Psoas muscle (tissue), 8 donors: ENCODE measurements around the gene AKT1. TPM values are rescaled to one million over a fixed set of nuclear protein-coding genes. Genes with fewer than 3 reads are reported as not detected.

Experiments
- ATAC-seq, 4 donors: fragments of 200-7000 bp; cut with Tn5 transposase; one replicate each; pipeline ENCODE4 v1.9.1; 2020; ENCODE audit warnings: moderate library complexity in 3 of 4, mild to moderate bottlenecking in 2 of 4
- DNase-seq, 2 donors: peaks; one replicate each; pipeline ENCODE4 v3.0.0-alpha.2; 2020
- H3K27ac ChIP-seq: fragments of 200-600 bp; one replicate; pipeline ENCODE4 v1.8.0; 2022
- H3K27me3 ChIP-seq, 3 donors: fragments of 200-600 bp in 1 of 3; one replicate each; pipeline versions ENCODE4 v1.6.1 to v1.8.0; 2013 to 2022; ENCODE audit warnings: low read length in 2 of 3, mild to moderate bottlenecking in 2 of 3, moderate library complexity in 1 of 3; ENCODE audit not compliant: insufficient read depth in 3 of 3
- H3K36me3 ChIP-seq, 2 donors: fragments of 200-600 bp in 1 of 2; one replicate each; pipeline versions ENCODE4 v1.6.1 to v1.8.0; 2013 to 2022; ENCODE audit warnings: low read depth in 1 of 2, mild to moderate bottlenecking in 1 of 2, moderate library complexity in 1 of 2; ENCODE audit not compliant: insufficient read depth in 1 of 2
- H3K4me1 ChIP-seq: fragments of 200-600 bp; one replicate; pipeline ENCODE4 v1.8.0; 2022
- H3K4me3 ChIP-seq: fragments of 200-600 bp; one replicate; pipeline ENCODE4 v1.8.0; 2022; ENCODE audit warnings: mild to moderate bottlenecking
- H3K9me3 ChIP-seq: fragments of 200-600 bp; one replicate; pipeline ENCODE4 v1.8.0; 2022
- CTCF ChIP-seq: fragments of 200-600 bp; IDR thresholded peaks from one replicate; pipeline ENCODE4 v1.8.0; 2022; ENCODE audit warnings: antibody characterized with exemption
- WGBS, 3 donors: extraction: QIAGEN DNeasy Blood & Tissue Kit; methylation state at CpG; one replicate each; pipeline versions ENCODE4 v1.1.6 to v1.1.7; 2013; 5-methylcytosine and 5-hydroxymethylcytosine counted together
- intact Hi-C, 2 donors: fragments of 100-400 bp; cut with DNase I; formaldehyde crosslinking; loops; one replicate each; pipeline versions ENCODE4 v1.11.0 to v1.14.2; 2022
- polyA plus RNA-seq, 3 donors: library from polyadenylated mRNA; stranded (reverse); fragments of 200-250 nt; gene quantifications; one replicate each; pipeline ENCODE4 v1.2.3, GENCODE V29; 2013
- total RNA-seq, 4 donors: library from RNA; stranded (reverse); fragmentation: NEBNext Ultra II Directional in 2 of 4; extraction: Animal tissue kit (Norgen Biotek cat#: 25700) in 2 of 4; gene quantifications; one replicate each; pipeline versions ENCODE4 v1.2.1 to v1.2.4, GENCODE V29; 2021 to 2023
- donor health status: healthy with polysubstance abuse.
- donor health status: DM: no; HTN: no; CAD: no; lungs with moderate emphysema.
- donor health status: Bipolar disorder and iron deficiency.
- donor health status: healthy.
- donor health status: DM: yes; HTN: yes; CAD: no.
- donor health status: DM: no; HTN: no; CAD: no.
- donor health status: DM: no; HTN: no; CAD: no.
- donor health status: DM: yes; HTN: yes; CAD: no.

The AKT1 gene
- total and polyA plus RNA-seq, 7 donors = 51.9 to 102 (median 62.0) TPM

GRCh38 chr14:104721505-104722431 is 73.8 kb downstream of the AKT1 start:
- ATAC-seq = peak; percentile 60 to 69 (median 62)
- Histone ChIP-seq H3K36me3 (peaks cover 0 to 11% of the 10 kb centered on the region in 2 donors), H3K9me3 (no peaks in the 10 kb centered on the region), H3K4me3 (peak overlapping the region; percentile 23), H3K27ac (peak overlapping the region; percentile 83), H3K4me1 (peaks cover 54% of the 10 kb centered on the region), H3K27me3 (no peaks in the 10 kb centered on the region)
- intact Hi-C loops = no loop called here
- peak; percentile 80 to 94 for DNase-seq
- 38 to 54% (median 47%) methylated on average over 18 of the region's 18 CpGs for WGBS, 3 donors
- TF ChIP-seq CTCF = no peak

Other genes starting within 250 kb of the AKT1 start
- 1 to 10 TPM in 1 of 4 donors, under 1 TPM in 3; 0.32 to 7.3 (median 0.33) TPM for gene C14orf180, start 216.0 kb downstream of the AKT1 start, total RNA-seq
- 1 to 10 TPM in 2 of 3 donors, under 1 TPM in 1; 0.58 to 4.0 (median 1.9) TPM for gene C14orf180, start 216.0 kb downstream of the AKT1 start, polyA plus RNA-seq
- not detected for gene TMEM179, start 191.0 kb downstream of the AKT1 start, total RNA-seq
- under 1 TPM in 1 of 3 donors, not detected in 2; 0.01 TPM for gene TMEM179, start 191.0 kb downstream of the AKT1 start, polyA plus RNA-seq
- gene INF2, start 106.1 kb downstream of the AKT1 start, total RNA-seq = 10 to 100 TPM; 16.4 to 26.3 (median 23.4) TPM
- 10 to 100 TPM; 12.0 to 29.1 (median 12.8) TPM for gene INF2, start 106.1 kb downstream of the AKT1 start, polyA plus RNA-seq
- 100 to 1,000 TPM; 201 to 359 (median 278) TPM for gene ADSS1, start 71.5 kb downstream of the AKT1 start, total RNA-seq
- gene ADSS1, start 71.5 kb downstream of the AKT1 start, polyA plus RNA-seq = 100 to 1,000 TPM; 187 to 394 (median 300) TPM
- gene SIVA1, start 42.6 kb downstream of the AKT1 start, total RNA-seq = 100 to 1,000 TPM in 1 of 4 donors, 10 to 100 TPM in 3; 55.8 to 105 (median 84.5) TPM
- gene SIVA1, start 42.6 kb downstream of the AKT1 start, polyA plus RNA-seq = 100 to 1,000 TPM; 147 to 233 (median 233) TPM
- gene ZBTB42, start 5.4 kb upstream of the AKT1 start, total RNA-seq = 1 to 10 TPM; 4.2 to 7.4 (median 5.8) TPM
- gene ZBTB42, start 5.4 kb upstream of the AKT1 start, polyA plus RNA-seq = 1 to 10 TPM; 4.7 to 6.6 (median 6.2) TPM
- gene CEP170B, start 69.5 kb upstream of the AKT1 start, total RNA-seq = 10 to 100 TPM in 1 of 4 donors, 1 to 10 TPM in 3; 6.3 to 15.7 (median 7.7) TPM
- 1 to 10 TPM; 2.0 to 5.8 (median 3.3) TPM for gene CEP170B, start 69.5 kb upstream of the AKT1 start, polyA plus RNA-seq
- gene PLD4, start 129.1 kb upstream of the AKT1 start, total RNA-seq = under 1 TPM in 2 of 4 donors, not detected in 2; 0.04 to 0.25 TPM
- gene PLD4, start 129.1 kb upstream of the AKT1 start, polyA plus RNA-seq = not detected
- 1 to 10 TPM; 1.3 to 4.7 (median 3.4) TPM for gene AHNAK2, start 182.6 kb upstream of the AKT1 start, total RNA-seq
- 1 to 10 TPM in 1 of 3 donors, under 1 TPM in 2; 0.69 to 2.0 (median 0.75) TPM for gene AHNAK2, start 182.6 kb upstream of the AKT1 start, polyA plus RNA-seq
- gene CLBA1, start 190.0 kb upstream of the AKT1 start, total RNA-seq = 1 to 10 TPM; 1.3 to 2.2 (median 1.6) TPM
- gene CLBA1, start 190.0 kb upstream of the AKT1 start, polyA plus RNA-seq = 1 to 10 TPM; 1.7 to 6.8 (median 6.1) TPM
- gene CDCA4, start 225.3 kb upstream of the AKT1 start, total RNA-seq = 1 to 10 TPM in 2 of 4 donors, under 1 TPM in 2; 0.79 to 1.8 (median 1.1) TPM
- gene CDCA4, start 225.3 kb upstream of the AKT1 start, polyA plus RNA-seq = 1 to 10 TPM; 1.3 to 3.3 (median 2.1) TPM